ENCODE measurements around the gene ZNF630. TPM values are rescaled to one million over a fixed set of nuclear protein-coding genes. Genes with fewer than 3 reads are reported as not detected.

Gene ZNF630
- total and polyA plus RNA-seq, 2 of the 8 experiments (the other 6 are each of a cell fraction or from before 2014, with no cell fraction given) = 0.67 to 2.2 TPM

DNA sequence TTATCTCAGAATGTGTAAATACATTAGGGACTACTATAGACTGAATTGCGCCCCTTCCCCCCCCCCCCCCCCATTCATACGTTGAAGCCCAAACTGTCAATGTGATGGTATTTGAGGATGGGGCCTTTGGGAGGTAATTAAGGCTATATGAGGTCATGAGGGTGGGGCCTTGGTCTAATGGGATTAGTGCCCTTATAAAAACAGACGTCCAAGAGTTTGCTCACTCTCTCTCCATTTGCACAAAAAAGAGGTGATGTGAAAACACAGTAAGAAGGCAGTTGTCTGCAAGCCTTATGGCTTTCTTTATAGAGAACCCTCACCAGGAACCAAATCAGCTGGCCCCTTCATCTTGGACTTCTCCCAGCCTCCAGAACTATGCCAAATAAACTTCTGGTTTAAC, 49.3 kb downstream of the ZNF630 start:
- no peak overlapping the region for H4K5ac ChIP-seq (ENCODE audit: insufficient read length, low read depth, low read length)
- no peak overlapping the region for H3K4ac ChIP-seq (replicated peaks; ENCODE audit: insufficient read length, low read depth, low read length)
- H3K23me2 ChIP-seq (ENCODE audit: low read depth, low read length) = no peaks in the 10 kb centered on the region
- no peak overlapping the region; a peak in 2 of 4 replicates for H3K4me2 ChIP-seq (ENCODE audit: insufficient read depth in 1 of 2, low read depth in 2 of 2, low read length in 2 of 2)
- no peak overlapping the region for H4K91ac ChIP-seq (replicated peaks; ENCODE audit: insufficient read length, low read length)
- no peaks in the 10 kb centered on the region for H3K36me3 ChIP-seq (ENCODE audit: control insufficient read depth in 2 of 4, insufficient read depth in 4 of 4, low read length in 3 of 4)
- H2BK5ac ChIP-seq (ENCODE audit: low read depth, low read length) = no peak overlapping the region
- CTCF ChIA-PET (ENCODE audit: partially characterized antibody) = no interaction called here
- H3K79me2 ChIP-seq (ENCODE audit: control insufficient read depth in 1 of 2, insufficient read depth in 2 of 2, low read length in 2 of 2) = no peaks in the 10 kb centered on the region
- H3K18ac ChIP-seq (ENCODE audit: extremely low read depth, low read length) = no peak overlapping the region
- POLR2A ChIA-PET (ENCODE audit: partially characterized antibody) = no interaction called here
- no peak overlapping the region for H2BK12ac ChIP-seq (ENCODE audit: low read depth, low read length)
- H2BK15ac ChIP-seq (ENCODE audit: low read length) = no peak overlapping the region
- H2BK20ac ChIP-seq (ENCODE audit: low read length) = no peak overlapping the region
- H4K8ac ChIP-seq (ENCODE audit: extremely low read depth, insufficient read depth, low read length) = no peak overlapping the region
- H2BK120ac ChIP-seq (replicated peaks; ENCODE audit: low read depth, low read length) = no peak overlapping the region
- H3K27ac ChIP-seq (ENCODE audit: low read depth, low read length) = no peak overlapping the region
- H2AK5ac ChIP-seq (ENCODE audit: low read depth, low read length) = no peak overlapping the region
- no peak overlapping the region for H3K9ac ChIP-seq (replicated peaks in 1 of 4; ENCODE audit: extremely low read depth in 1 of 4, low read depth in 3 of 4, low read length in 3 of 4)
- H3K14ac ChIP-seq (ENCODE audit: insufficient read length) = no peak overlapping the region
- H3K79me1 ChIP-seq (ENCODE audit: low read depth, low read length) = no peaks in the 10 kb centered on the region
- WGBS, 2 experiments (ENCODE audit: extremely low coverage in 1 of 2, insufficient coverage in 1 of 2, insufficient read length in 1 of 2, insufficient replicate concordance in 2 of 2, low coverage in 1 of 2, low lambda C conversion rate in 2 of 2, missing lambda C conversion rate in 1 of 2) = no CpG with 5 or more reads among the region's 3 CpGs
- H3K27me3 ChIP-seq (replicated peaks in 1 of 4; ENCODE audit: control insufficient read depth in 3 of 4, extremely low read depth in 1 of 4, insufficient read depth in 3 of 4, low read length in 3 of 4) = no peaks in the 10 kb centered on the region
- H2AFZ ChIP-seq (ENCODE audit: low read length) = no peak overlapping the region
- DNase-seq (ENCODE audit: low read depth in 1 of 2, low spot score in 2 of 2) (no peak), FAIRE-seq (no peak)
- no peaks in the 10 kb centered on the region for H3K4me1 ChIP-seq (replicated peaks in 1 of 4; ENCODE audit: control insufficient read depth in 3 of 4, insufficient read depth in 4 of 4, low read length in 3 of 4)
- TF ChIP-seq SIRT6 (IDR thresholded peaks at IDR 0.05; ENCODE audit: low read length) (no peak), NRF1 (IDR thresholded peaks at IDR 0.05; ENCODE audit: low read depth, low read length) (no peak), CREB1 (IDR thresholded peaks at IDR 0.05) (no peak), RFX5 (IDR thresholded peaks at IDR 0.05; ENCODE audit: borderline replicate concordance, low read depth, low read length) (no peak), GTF2F1 (IDR thresholded peaks at IDR 0.05; ENCODE audit: borderline replicate concordance, low read depth, low read length) (no peak), POLR2A (IDR thresholded peaks at IDR 0.05; ENCODE audit: control extremely low read depth in 1 of 2, low read depth in 2 of 2, low read length in 2 of 2) (no peak), SIX5 (IDR thresholded peaks at IDR 0.05; ENCODE audit: low read depth, low read length) (no peak), CTBP2 (IDR thresholded peaks at IDR 0.05; ENCODE audit: borderline replicate concordance, insufficient read depth, insufficient read length, low read length) (no peak), BCL11A (IDR thresholded peaks at IDR 0.05; ENCODE audit: low read depth in 2 of 2, low read length in 2 of 2) (no peak)
- TF ChIP-seq, protein P1, sequence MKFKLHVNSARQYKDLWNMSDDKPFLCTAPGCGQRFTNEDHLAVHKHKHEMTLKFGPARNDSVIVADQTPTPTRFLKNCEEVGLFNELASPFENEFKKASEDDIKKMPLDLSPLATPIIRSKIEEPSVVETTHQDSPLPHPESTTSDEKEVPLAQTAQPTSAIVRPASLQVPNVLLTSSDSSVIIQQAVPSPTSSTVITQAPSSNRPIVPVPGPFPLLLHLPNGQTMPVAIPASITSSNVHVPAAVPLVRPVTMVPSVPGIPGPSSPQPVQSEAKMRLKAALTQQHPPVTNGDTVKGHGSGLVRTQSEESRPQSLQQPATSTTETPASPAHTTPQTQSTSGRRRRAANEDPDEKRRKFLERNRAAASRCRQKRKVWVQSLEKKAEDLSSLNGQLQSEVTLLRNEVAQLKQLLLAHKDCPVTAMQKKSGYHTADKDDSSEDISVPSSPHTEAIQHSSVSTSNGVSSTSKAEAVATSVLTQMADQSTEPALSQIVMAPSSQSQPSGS (IDR thresholded peaks at IDR 0.05; ENCODE audit: low read length) = no peak
- H3K9me3 ChIP-seq (ENCODE audit: insufficient read depth in 2 of 2, low read depth in 1 of 2, low read length in 1 of 2) = no peaks in the 10 kb centered on the region; a peak in 1 of 4 replicates
- no peak overlapping the region for H3K4me3 ChIP-seq (ENCODE audit: extremely low read depth in 1 of 4, insufficient read depth in 2 of 4, low read depth in 3 of 4, low read length in 4 of 4)
- no peak overlapping the region for H3K56ac ChIP-seq (replicated peaks; ENCODE audit: insufficient read length, low read depth, low read length)
- no peak overlapping the region for H3K23ac ChIP-seq (ENCODE audit: insufficient read length)
- H4K20me1 ChIP-seq (replicated peaks in 1 of 2; ENCODE audit: control insufficient read depth in 1 of 2, insufficient read depth in 2 of 2, low read length in 2 of 2) = no peaks in the 10 kb centered on the region

All from H1 (cell line).